Vagina (tissue), 2 donors: ENCODE results near the gene RSPH1.

Experiments
- POLR2A ChIP-seq, 2 donors: fragments of 450-650 bp; IDR thresholded peaks; one replicate each; pipeline ENCODE4 v1.6.1; 2017; ENCODE audit warnings: antibody characterized with exemption in 2 of 2, mild to moderate bottlenecking in 2 of 2, moderate library complexity in 2 of 2
- TF ChIP-seq, protein P1 (sequence below), 3 experiments: fragments of 450-650 bp in 2 of 3; fragments of 200-600 bp in 1 of 3; sonication (generic) in 1 of 3; IDR thresholded peaks; one replicate each; pipeline ENCODE4 v1.5.1; 2017 to 2019; ENCODE audit warnings: antibody characterized with exemption in 3 of 3, mild to moderate bottlenecking in 2 of 3, moderate library complexity in 2 of 3

DNA sequence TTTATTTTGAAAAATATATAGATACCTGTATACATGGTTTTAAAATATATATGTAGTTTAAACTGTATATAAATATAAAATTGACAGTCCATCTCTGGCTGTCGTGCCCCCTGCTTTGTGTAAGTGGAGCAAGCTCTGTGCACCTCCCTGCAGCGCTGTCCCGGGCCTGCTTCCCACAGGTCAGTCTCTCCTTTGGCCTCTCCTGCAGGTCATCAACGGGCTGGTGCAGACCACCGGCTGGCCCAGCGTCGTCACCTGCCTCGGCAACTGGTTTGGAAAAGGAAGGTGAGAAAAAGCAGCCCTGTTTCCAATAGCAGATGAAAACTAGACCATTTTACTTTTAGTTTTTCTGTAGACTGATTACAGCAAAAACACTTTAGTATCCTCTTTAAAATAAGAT is 46.2 kb upstream of the RSPH1 start:
- TF ChIP-seq, protein P1, sequence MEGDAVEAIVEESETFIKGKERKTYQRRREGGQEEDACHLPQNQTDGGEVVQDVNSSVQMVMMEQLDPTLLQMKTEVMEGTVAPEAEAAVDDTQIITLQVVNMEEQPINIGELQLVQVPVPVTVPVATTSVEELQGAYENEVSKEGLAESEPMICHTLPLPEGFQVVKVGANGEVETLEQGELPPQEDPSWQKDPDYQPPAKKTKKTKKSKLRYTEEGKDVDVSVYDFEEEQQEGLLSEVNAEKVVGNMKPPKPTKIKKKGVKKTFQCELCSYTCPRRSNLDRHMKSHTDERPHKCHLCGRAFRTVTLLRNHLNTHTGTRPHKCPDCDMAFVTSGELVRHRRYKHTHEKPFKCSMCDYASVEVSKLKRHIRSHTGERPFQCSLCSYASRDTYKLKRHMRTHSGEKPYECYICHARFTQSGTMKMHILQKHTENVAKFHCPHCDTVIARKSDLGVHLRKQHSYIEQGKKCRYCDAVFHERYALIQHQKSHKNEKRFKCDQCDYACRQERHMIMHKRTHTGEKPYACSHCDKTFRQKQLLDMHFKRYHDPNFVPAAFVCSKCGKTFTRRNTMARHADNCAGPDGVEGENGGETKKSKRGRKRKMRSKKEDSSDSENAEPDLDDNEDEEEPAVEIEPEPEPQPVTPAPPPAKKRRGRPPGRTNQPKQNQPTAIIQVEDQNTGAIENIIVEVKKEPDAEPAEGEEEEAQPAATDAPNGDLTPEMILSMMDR (IDR thresholded peaks at IDR 0.05) = no peak
- no peak for TF ChIP-seq POLR2A (IDR thresholded peaks at IDR 0.05)
